ENCODE measurements around the gene HELZ. TPM values are rescaled to one million over a fixed set of nuclear protein-coding genes. Genes with fewer than 3 reads are reported as not detected.

Gene HELZ
- polyA plus RNA-seq, 2 of the 4 experiments (the other 2 are of a cell fraction) = 5.6 to 18.3 TPM

GRCh38 chr17:67183531-67183930 lies 61.5 kb downstream of the HELZ start:
- Histone ChIP-seq H3K9me3 (no peaks in the 10 kb centered on the region), H3K4me1 (no peaks in the 10 kb centered on the region), H3K4me3 (no peak overlapping the region), H3K27ac (no peak overlapping the region), H3K4me2 (no peak overlapping the region)
- ATAC-seq (no peak), DNase-seq (ENCODE audit: low read depth in 1 of 2, low spot score in 1 of 2) (no peak), FAIRE-seq (no peak)
- TF ChIP-seq TFCP2L1 (CRISPR knock-in tag; IDR thresholded peaks at IDR 0.05) (no peak), MYC (IDR thresholded peaks at IDR 0.05; ENCODE audit: borderline replicate concordance, low read length) (no peak), CEBPB (IDR thresholded peaks at IDR 0.05) (no peak), HDAC2 (IDR thresholded peaks at IDR 0.05) (no peak)
- TF ChIP-seq, protein P1, sequence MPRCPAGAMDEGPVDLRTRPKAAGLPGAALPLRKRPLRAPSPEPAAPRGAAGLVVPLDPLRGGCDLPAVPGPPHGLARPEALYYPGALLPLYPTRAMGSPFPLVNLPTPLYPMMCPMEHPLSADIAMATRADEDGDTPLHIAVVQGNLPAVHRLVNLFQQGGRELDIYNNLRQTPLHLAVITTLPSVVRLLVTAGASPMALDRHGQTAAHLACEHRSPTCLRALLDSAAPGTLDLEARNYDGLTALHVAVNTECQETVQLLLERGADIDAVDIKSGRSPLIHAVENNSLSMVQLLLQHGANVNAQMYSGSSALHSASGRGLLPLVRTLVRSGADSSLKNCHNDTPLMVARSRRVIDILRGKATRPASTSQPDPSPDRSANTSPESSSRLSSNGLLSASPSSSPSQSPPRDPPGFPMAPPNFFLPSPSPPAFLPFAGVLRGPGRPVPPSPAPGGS (IDR thresholded peaks at IDR 0.05) = no peak
- POLR2A ChIA-PET = no interaction called here
- CTCF ChIA-PET = no interaction called here
- WGBS (ENCODE audit: missing lambda C conversion rate) = 83% methylated on average over 1 of the region's 1 CpG

DNA sequence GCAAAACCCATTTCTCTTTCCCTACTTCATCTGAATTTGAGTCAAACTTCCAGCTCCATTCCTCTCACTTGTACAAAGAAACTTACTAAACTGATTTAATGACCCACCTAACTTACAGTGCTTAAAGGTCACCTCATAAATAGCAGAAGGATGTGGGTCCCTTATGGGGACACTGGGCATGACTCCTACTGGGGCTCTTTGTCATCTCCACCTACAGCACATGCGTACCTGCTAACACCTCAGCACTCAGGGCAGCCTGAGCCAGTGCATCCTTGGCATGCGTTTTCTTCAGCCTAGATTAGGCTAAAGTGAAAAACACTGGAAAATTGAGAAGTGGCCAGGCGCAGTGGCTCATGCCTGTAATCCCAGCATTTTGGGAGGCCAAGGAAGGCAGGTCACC lies 63.2 kb downstream of the HELZ start:
- H3K4me1 ChIP-seq = no peaks in the 10 kb centered on the region
- no peak overlapping the region for H3K4me2 ChIP-seq
- TF ChIP-seq NPAS2 (CRISPR knock-in tag; IDR thresholded peaks at IDR 0.05; ENCODE audit: borderline replicate concordance) = no peak
- no peak for TF ChIP-seq JUN (IDR thresholded peaks at IDR 0.05)
- no peak for TF ChIP-seq SREBF2 (IDR thresholded peaks at IDR 0.05)
- TF ChIP-seq ZFP36 (IDR thresholded peaks at IDR 0.05; ENCODE audit: borderline replicate concordance, partially characterized antibody) = no peak
- no peak for TF ChIP-seq RFX5 (IDR thresholded peaks at IDR 0.05)
- no peak for TF ChIP-seq FOXS1 (CRISPR knock-in tag; IDR thresholded peaks at IDR 0.05)
- TF ChIP-seq SMC3 (IDR thresholded peaks at IDR 0.05) = no peak
- TF ChIP-seq USF2 (IDR thresholded peaks at IDR 0.05) = no peak
- no peak for TF ChIP-seq MAZ (IDR thresholded peaks at IDR 0.05; ENCODE audit: borderline replicate concordance, low read depth, low read length)
- TF ChIP-seq HEYL (CRISPR knock-in tag; IDR thresholded peaks at IDR 0.05) = no peak
- no peak for TF ChIP-seq HMGXB4 (CRISPR knock-in tag; IDR thresholded peaks at IDR 0.05; ENCODE audit: borderline replicate concordance)
- TF ChIP-seq RAD21 (conservative IDR thresholded peaks at IDR 0.05 in 1 of 2, IDR thresholded peaks at IDR 0.05 in 1 of 2) = no peak
- no peak for TF ChIP-seq ESRRA (IDR thresholded peaks at IDR 0.05; ENCODE audit: borderline replicate concordance, low read length)
- no peak for TF ChIP-seq EP300 (IDR thresholded peaks at IDR 0.05)
- no peak for TF ChIP-seq KDM5A (IDR thresholded peaks at IDR 0.05)
- no peak for TF ChIP-seq CHD4 (IDR thresholded peaks at IDR 0.05; ENCODE audit: borderline replicate concordance)
- no peak for ATAC-seq
- POLR2A ChIA-PET = no interaction called here
- no peak for DNase-seq (ENCODE audit: low read depth in 1 of 2, low spot score in 1 of 2)
- no peak for FAIRE-seq
- H3K4me3 ChIP-seq = no peak overlapping the region
- no peaks in the 10 kb centered on the region for H3K9me3 ChIP-seq
- H3K27ac ChIP-seq = no peak overlapping the region
- 97% methylated on average over 3 of the region's 3 CpGs for WGBS (ENCODE audit: missing lambda C conversion rate)
- CTCF ChIA-PET = interaction anchor here (0.8 to 1.7 kb wide), 3 partner anchors 14 to 293 kb away, joined by 3 to 5 read pairs (median 3); no protein-coding TSS in a partner anchor

GRCh38 chr17:67180275-67180674 lies 64.7 kb downstream of the HELZ start:
- 95% methylated on average over 5 of the region's 5 CpGs for WGBS (ENCODE audit: missing lambda C conversion rate)
- DNase-seq (ENCODE audit: low read depth in 1 of 2, low spot score in 1 of 2) (no peak), ATAC-seq (no peak), FAIRE-seq (no peak)
- CTCF ChIA-PET = interaction anchor here (1.2 to 1.8 kb wide), 4 partner anchors 13 to 295 kb away, joined by 3 to 6 read pairs (median 3); no protein-coding TSS in a partner anchor
- Histone ChIP-seq H3K4me1 (no peaks in the 10 kb centered on the region), H3K4me2 (no peak overlapping the region), H3K27ac (no peak overlapping the region), H3K4me3 (no peak overlapping the region), H3K9me3 (no peaks in the 10 kb centered on the region)
- POLR2A ChIA-PET = no interaction called here
- TF ChIP-seq RARB (CRISPR knock-in tag; IDR thresholded peaks at IDR 0.05) (no peak), EHMT2 (IDR thresholded peaks at IDR 0.05; ENCODE audit: low read depth) (no peak), HMGXB4 (CRISPR knock-in tag; IDR thresholded peaks at IDR 0.05; ENCODE audit: borderline replicate concordance) (no peak), PHF8 (IDR thresholded peaks at IDR 0.05; ENCODE audit: borderline replicate concordance, low read depth) (no peak)
